ENCODE results near the gene RIPOR1. TPM values are rescaled to one million over a fixed set of nuclear protein-coding genes. Genes with fewer than 3 reads are reported as not detected.
"Not testable (repeated sequence)": the region's sequence is repeated elsewhere in the genome, so short reads cannot be mapped to it uniquely, and the experiment has no call there.

Gene RIPOR1
- total RNA-seq, 1 experiment from 2014 or later: 14.8 TPM

- Histone ChIP-seq H3K4me2 (ENCODE audit: low read length) (no peak overlapping the region), H2AFZ (ENCODE audit: low read length) (no peak overlapping the region), H4K20me1 (ENCODE audit: low read length) (no peaks in the 10 kb centered on the region), H3K4me3 (ENCODE audit: low read length) (no peak overlapping the region), H3K9me2 (replicated peaks; ENCODE audit: low read length) (no peaks in the 10 kb centered on the region), H3F3A (ENCODE audit: low read length, unreplicated experiment) (no peaks in the 10 kb centered on the region), H3K27me3 (ENCODE audit: low read length) (no peaks in the 10 kb centered on the region), H3K9ac (ENCODE audit: low read length) (no peak overlapping the region), H3K36me3 (ENCODE audit: low read depth, low read length) (no peaks in the 10 kb centered on the region), H3K9me3 (ENCODE audit: low read length) (no peaks in the 10 kb centered on the region), H3K79me2 (ENCODE audit: low read length) (no peaks in the 10 kb centered on the region), H3K27ac (ENCODE audit: low read length) (no peak overlapping the region), H3K4me1 (ENCODE audit: insufficient read depth, low read length) (no peaks in the 10 kb centered on the region; the same call in 1 of the 2 replicates)
- no TSS peak for BruUV-seq (replicated peaks)
- DNase-seq (peak; percentile 35), ATAC-seq (peak; percentile 74)
- TF ChIP-seq EZH2 (IDR thresholded peaks at IDR 0.05; ENCODE audit: low read length, unreplicated experiment): no peak
- TF ChIP-seq EZH2phosphoT487 (IDR thresholded peaks at IDR 0.05; ENCODE audit: borderline replicate concordance, low read length): no peak
- TF ChIP-seq CTCF (conservative IDR thresholded peaks at IDR 0.05; ENCODE audit: low read depth, low read length): no peak
- POLR2A ChIA-PET (ENCODE audit: unreplicated experiment): no interaction called here
- intact Hi-C loops (cut with micrococcal nuclease): no loop called here
- CTCF ChIA-PET: interaction anchor here (0.7 kb wide), 1 partner anchor 150 kb away, joined by 4 read pairs; no protein-coding TSS in a partner anchor
Observed at GRCh38 chr16:67504031-67505021, 24.3 kb upstream of the RIPOR1 start.

DNA sequence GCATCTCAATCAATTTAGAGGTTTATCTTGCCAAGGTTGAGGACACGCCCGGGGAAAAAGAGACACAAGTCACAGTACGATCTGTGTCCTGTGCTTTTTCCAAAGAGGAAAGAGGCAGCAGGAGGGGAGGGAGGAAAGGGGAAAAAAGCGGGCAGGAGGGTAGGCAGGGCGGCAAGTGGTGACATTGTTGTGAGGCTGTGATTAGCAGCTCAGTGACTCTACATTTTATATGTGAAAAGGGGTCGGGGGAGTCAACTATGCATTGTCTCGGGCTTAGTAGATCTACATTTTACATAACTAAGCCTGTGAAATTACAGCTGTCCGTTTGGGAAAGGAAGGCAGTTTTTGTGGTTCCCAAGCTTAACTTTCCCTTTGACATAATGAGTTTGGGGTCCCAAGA lies 22.2 kb upstream of the RIPOR1 start:
- Histone ChIP-seq H4K20me1 (ENCODE audit: low read length) (no peaks in the 10 kb centered on the region), H3K9ac (ENCODE audit: low read length) (no peak overlapping the region), H3K9me2 (replicated peaks; ENCODE audit: low read length) (no peaks in the 10 kb centered on the region), H3K36me3 (ENCODE audit: low read depth, low read length) (no peaks in the 10 kb centered on the region), H3K4me3 (ENCODE audit: low read length) (no peak overlapping the region), H3K27me3 (ENCODE audit: low read length) (no peaks in the 10 kb centered on the region), H2AFZ (ENCODE audit: low read length) (no peak overlapping the region), H3K79me2 (ENCODE audit: low read length) (no peaks in the 10 kb centered on the region), H3F3A (ENCODE audit: low read length, unreplicated experiment) (no peaks in the 10 kb centered on the region), H3K4me1 (ENCODE audit: insufficient read depth, low read length) (no peaks in the 10 kb centered on the region; the same call in 1 of the 2 replicates), H3K9me3 (ENCODE audit: low read length) (no peaks in the 10 kb centered on the region), H3K4me2 (ENCODE audit: low read length) (no peak overlapping the region), H3K27ac (ENCODE audit: low read length) (no peak overlapping the region)
- no TSS peak for BruUV-seq (replicated peaks)
- DNase-seq: no peak
- intact Hi-C loops (cut with micrococcal nuclease): no loop called here
- POLR2A ChIA-PET (ENCODE audit: unreplicated experiment): no interaction called here
- CTCF ChIA-PET: no interaction called here
- no peak for ATAC-seq
- TF ChIP-seq EZH2phosphoT487 (IDR thresholded peaks at IDR 0.05; ENCODE audit: borderline replicate concordance, low read length): no peak
- no peak for TF ChIP-seq EZH2 (IDR thresholded peaks at IDR 0.05; ENCODE audit: low read length, unreplicated experiment)
- TF ChIP-seq CTCF (conservative IDR thresholded peaks at IDR 0.05; ENCODE audit: low read depth, low read length): no peak

GRCh38 chr16:67509016-67509415 lies 19.6 kb upstream of the RIPOR1 start:
- no peak for TF ChIP-seq EZH2 (IDR thresholded peaks at IDR 0.05; ENCODE audit: low read length, unreplicated experiment)
- no peak for TF ChIP-seq EZH2phosphoT487 (IDR thresholded peaks at IDR 0.05; ENCODE audit: borderline replicate concordance, low read length)
- TF ChIP-seq CTCF (conservative IDR thresholded peaks at IDR 0.05; ENCODE audit: low read depth, low read length): no peak
- Histone ChIP-seq H3K4me3 (ENCODE audit: low read length) (no peak overlapping the region), H3K9ac (ENCODE audit: low read length) (no peak overlapping the region), H3K9me3 (ENCODE audit: low read length) (no peaks in the 10 kb centered on the region), H3K27me3 (ENCODE audit: low read length) (no peaks in the 10 kb centered on the region), H2AFZ (ENCODE audit: low read length) (no peak overlapping the region), H3K4me2 (ENCODE audit: low read length) (no peak overlapping the region), H3K36me3 (ENCODE audit: low read depth, low read length) (no peaks in the 10 kb centered on the region), H3K9me2 (replicated peaks; ENCODE audit: low read length) (no peaks in the 10 kb centered on the region), H4K20me1 (ENCODE audit: low read length) (no peaks in the 10 kb centered on the region), H3K79me2 (ENCODE audit: low read length) (no peaks in the 10 kb centered on the region), H3F3A (ENCODE audit: low read length, unreplicated experiment) (no peaks in the 10 kb centered on the region), H3K27ac (ENCODE audit: low read length) (no peak overlapping the region), H3K4me1 (ENCODE audit: insufficient read depth, low read length) (no peaks in the 10 kb centered on the region; the same call in 1 of the 2 replicates)
- CTCF ChIA-PET: no interaction called here
- no peak for ATAC-seq
- intact Hi-C loops (cut with micrococcal nuclease): no loop called here
- BruUV-seq (replicated peaks): no TSS peak
- POLR2A ChIA-PET (ENCODE audit: unreplicated experiment): no interaction called here
- DNase-seq: no peak

- POLR2A ChIA-PET (ENCODE audit: unreplicated experiment): interaction anchor here (0.6 kb wide), 1 partner anchor 33 kb away, joined by 8 read pairs; the partner anchor contains the start of gene ATP6V0D1
- H2AFZ ChIP-seq (ENCODE audit: low read length); H3K27me3 ChIP-seq (ENCODE audit: low read length); H3K4me3 ChIP-seq (ENCODE audit: low read length); H3K9me2 ChIP-seq (replicated peaks; ENCODE audit: low read length); BruUV-seq (replicated peaks); H3F3A ChIP-seq (ENCODE audit: low read length, unreplicated experiment); H3K9ac ChIP-seq (ENCODE audit: low read length); H3K27ac ChIP-seq (ENCODE audit: low read length); H3K79me2 ChIP-seq (ENCODE audit: low read length); H4K20me1 ChIP-seq (ENCODE audit: low read length); H3K9me3 ChIP-seq (ENCODE audit: low read length); H3K36me3 ChIP-seq (ENCODE audit: low read depth, low read length); H3K4me2 ChIP-seq (ENCODE audit: low read length): not testable (repeated sequence)
- peak; percentile 22 for DNase-seq
- intact Hi-C loops (cut with micrococcal nuclease): loop anchor here (1.0 kb wide), 1 partner anchor 20 kb away; no protein-coding TSS in a partner anchor
- CTCF ChIA-PET: interaction anchor here (0.7 to 1.5 kb wide), 4 partner anchors 33 to 164 kb away, joined by 3 to 4 read pairs (median 3); partner anchors contain the start of genes ATP6V0D1 and HSD11B2
- ATAC-seq: peak; percentile 39
- H3K4me1 ChIP-seq (ENCODE audit: insufficient read depth, low read length): peaks cover 12% of the 10 kb centered on the region
Observed at GRCh38 chr16:67513892-67514291, 14.7 kb upstream of the RIPOR1 start.

All from PC-3 (cell line).